ENCODE measurements around the gene EARS2. TPM values are rescaled to one million over a fixed set of nuclear protein-coding genes. Genes with fewer than 3 reads are reported as not detected.

EARS2 gene
- total RNA-seq, 1 experiment from 2014 or later = 50.1 TPM

DNA sequence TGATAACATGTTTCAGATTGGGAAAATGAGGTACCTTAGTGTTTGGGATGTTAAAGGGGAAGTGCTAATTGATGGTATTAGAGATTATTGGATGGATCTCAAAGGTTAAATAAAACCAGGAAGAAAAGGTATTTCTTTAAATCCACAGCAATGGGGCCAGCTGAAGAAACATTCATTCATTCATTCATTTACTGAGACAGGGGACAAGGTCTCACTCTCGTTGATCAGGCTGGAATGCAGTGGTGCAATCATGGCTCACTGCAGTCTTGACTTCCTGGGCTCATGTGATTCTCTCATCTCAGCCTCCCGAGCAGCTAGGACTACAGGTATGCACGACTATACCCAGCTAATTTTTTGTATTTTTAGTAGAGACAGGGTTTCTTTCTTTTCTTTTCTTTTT is 19.8 kb downstream of the EARS2 start:
- DNase-seq = no peak
- Histone ChIP-seq H3K14ac (ENCODE audit: insufficient read depth, low read length) (no peak overlapping the region), H3K27ac (ENCODE audit: insufficient read length, low read depth, low read length) (no peak overlapping the region), H2AFZ (ENCODE audit: low read length) (no peak overlapping the region), H2BK120ac (ENCODE audit: low read depth, low read length, poor library complexity, severe bottlenecking) (no peak overlapping the region), H3K4ac (ENCODE audit: low read depth, low read length) (no peak overlapping the region), H3K4me2 (ENCODE audit: insufficient read depth, insufficient read length, low read length) (no peak overlapping the region), H3K23me2 (ENCODE audit: insufficient read length, low read depth, low read length, poor library complexity, severe bottlenecking) (no peaks in the 10 kb centered on the region), H3K56ac (ENCODE audit: insufficient read length, low read depth, low read length) (no peak overlapping the region), H3K23ac (ENCODE audit: insufficient read length, low read depth, low read length) (no peak overlapping the region), H2AK5ac (ENCODE audit: insufficient read length, low read length) (no peak overlapping the region), H3T11ph (ENCODE audit: low read length) (no peak overlapping the region), H3K9ac (ENCODE audit: extremely low read depth, insufficient read length, low read length) (no peak overlapping the region), H4K91ac (ENCODE audit: insufficient read length, low read depth, low read length) (no peak overlapping the region), H2BK15ac (ENCODE audit: low read depth, low read length) (no peak overlapping the region), H4K20me1 (ENCODE audit: control insufficient read depth, insufficient read depth, insufficient read length) (no peaks in the 10 kb centered on the region), H4K5ac (ENCODE audit: insufficient read length, low read depth, low read length) (no peak overlapping the region), H3K79me1 (ENCODE audit: insufficient read depth, low read depth, low read length, poor library complexity, severe bottlenecking) (no peaks in the 10 kb centered on the region), H4K8ac (replicated peaks; ENCODE audit: insufficient read length, low read depth, low read length) (no peak overlapping the region), H3K27me3 (ENCODE audit: insufficient read depth, low read length) (no peaks in the 10 kb centered on the region), H3K18ac (ENCODE audit: insufficient read length, low read depth, low read length) (no peak overlapping the region), H3K9me3 (ENCODE audit: control insufficient read depth, low read depth, low read length) (no peaks in the 10 kb centered on the region), H2BK12ac (ENCODE audit: insufficient read length, low read depth, low read length) (no peak overlapping the region), H2BK20ac (ENCODE audit: low read depth, low read length, poor library complexity, severe bottlenecking) (no peak overlapping the region), H2BK5ac (ENCODE audit: insufficient read length, low read length) (no peak overlapping the region), H3K4me1 (ENCODE audit: insufficient read depth, low read length) (no peaks in the 10 kb centered on the region), H3K79me2 (ENCODE audit: insufficient read depth, low read length) (no peaks in the 10 kb centered on the region)
- Mint-ChIP-seq H3K9me3 (no peaks in the 10 kb centered on the region), H3K36me3 (ENCODE audit: insufficient read depth in 1 of 3, low read depth in 3 of 3) (peaks cover 26 to 79% (median 52%) of the 10 kb centered on the region in 3 experiments; a peak in 6 of 7 replicates), H3K27ac (no peak overlapping the region), H3K4me1 (no peaks in the 10 kb centered on the region), H3K27me3 (ENCODE audit: low read depth) (no peaks in the 10 kb centered on the region), H3K4me3 (no peak overlapping the region)
- TF ChIP-seq, protein P1, sequence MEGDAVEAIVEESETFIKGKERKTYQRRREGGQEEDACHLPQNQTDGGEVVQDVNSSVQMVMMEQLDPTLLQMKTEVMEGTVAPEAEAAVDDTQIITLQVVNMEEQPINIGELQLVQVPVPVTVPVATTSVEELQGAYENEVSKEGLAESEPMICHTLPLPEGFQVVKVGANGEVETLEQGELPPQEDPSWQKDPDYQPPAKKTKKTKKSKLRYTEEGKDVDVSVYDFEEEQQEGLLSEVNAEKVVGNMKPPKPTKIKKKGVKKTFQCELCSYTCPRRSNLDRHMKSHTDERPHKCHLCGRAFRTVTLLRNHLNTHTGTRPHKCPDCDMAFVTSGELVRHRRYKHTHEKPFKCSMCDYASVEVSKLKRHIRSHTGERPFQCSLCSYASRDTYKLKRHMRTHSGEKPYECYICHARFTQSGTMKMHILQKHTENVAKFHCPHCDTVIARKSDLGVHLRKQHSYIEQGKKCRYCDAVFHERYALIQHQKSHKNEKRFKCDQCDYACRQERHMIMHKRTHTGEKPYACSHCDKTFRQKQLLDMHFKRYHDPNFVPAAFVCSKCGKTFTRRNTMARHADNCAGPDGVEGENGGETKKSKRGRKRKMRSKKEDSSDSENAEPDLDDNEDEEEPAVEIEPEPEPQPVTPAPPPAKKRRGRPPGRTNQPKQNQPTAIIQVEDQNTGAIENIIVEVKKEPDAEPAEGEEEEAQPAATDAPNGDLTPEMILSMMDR (conservative IDR thresholded peaks at IDR 0.05) = no peak
- no CpG with 5 or more reads among the region's 3 CpGs for WGBS (ENCODE audit: extremely low coverage, insufficient read length, low lambda C conversion rate)

All from H9 (cell line).